Measurements from ENCODE around the gene CMBL.
"Not testable (repeated sequence)": the region's sequence is repeated elsewhere in the genome, so short reads cannot be mapped to it uniquely, and the experiment has no call there.

CMBL gene

DNA sequence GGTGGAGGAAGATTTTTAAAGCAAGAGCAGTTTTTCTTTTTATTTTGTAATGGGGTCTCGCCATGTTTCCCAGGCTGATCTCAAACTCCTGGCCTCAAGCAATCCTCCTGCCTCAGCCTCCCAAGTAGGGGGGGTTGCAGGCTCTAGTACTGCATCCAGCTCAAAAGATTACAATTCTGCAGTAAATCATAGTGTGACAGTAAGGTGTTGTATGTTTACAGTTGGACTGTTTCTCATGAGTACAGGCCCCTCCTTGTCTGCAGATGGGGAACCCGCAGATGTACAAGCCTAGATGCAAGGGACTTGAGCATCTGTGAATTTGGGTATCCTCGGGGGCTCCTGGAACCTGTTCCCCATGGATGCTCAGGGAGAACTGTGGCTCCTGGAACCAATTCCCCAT lies 54.3 kb downstream of the CMBL start:
- DNase-seq = no peak

DNA sequence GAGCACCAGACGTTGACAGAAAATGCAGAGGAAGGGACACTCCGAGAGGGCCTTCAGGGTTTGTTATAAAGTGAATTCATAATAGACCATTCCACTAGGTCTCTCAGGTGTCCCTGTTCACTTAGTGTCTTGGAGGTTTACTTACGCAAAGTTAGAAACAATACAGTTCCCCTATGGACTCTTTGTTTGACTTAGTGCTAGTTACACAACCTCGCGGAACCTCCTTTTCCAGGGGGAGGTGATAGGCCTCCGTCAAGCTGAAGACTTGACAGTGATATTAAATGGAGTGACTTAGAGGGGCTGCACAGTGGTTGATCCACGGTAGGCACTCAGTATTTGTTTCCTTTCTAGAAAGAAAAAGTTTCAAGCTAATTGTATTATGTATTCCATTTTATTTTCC lies 56.3 kb downstream of the CMBL start:
- DNase-seq = no peak

DNA sequence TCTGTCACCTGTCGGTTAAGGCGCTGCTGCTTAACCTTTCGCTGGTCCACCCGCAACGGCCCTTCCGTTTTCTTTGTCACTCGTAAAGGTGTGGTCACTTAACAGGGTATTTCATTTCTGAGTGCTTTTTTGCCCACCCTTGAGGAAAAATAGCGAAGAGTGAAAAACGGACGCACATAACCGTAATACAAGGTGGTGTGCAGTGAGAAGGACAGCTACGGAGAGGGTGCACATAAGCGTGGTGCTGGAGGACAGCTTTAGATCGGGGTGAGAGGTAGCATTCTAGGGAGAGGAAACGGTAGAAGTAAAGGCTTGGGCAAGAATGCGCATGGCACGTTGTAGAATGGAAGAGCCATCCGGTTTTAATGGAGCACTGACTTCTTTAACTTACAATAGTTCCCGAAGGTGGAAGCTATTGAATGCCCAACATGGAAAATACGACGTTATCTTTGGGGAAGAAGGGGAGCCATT lies 56.9 kb downstream of the CMBL start:
- DNase-seq = no peak

DNA sequence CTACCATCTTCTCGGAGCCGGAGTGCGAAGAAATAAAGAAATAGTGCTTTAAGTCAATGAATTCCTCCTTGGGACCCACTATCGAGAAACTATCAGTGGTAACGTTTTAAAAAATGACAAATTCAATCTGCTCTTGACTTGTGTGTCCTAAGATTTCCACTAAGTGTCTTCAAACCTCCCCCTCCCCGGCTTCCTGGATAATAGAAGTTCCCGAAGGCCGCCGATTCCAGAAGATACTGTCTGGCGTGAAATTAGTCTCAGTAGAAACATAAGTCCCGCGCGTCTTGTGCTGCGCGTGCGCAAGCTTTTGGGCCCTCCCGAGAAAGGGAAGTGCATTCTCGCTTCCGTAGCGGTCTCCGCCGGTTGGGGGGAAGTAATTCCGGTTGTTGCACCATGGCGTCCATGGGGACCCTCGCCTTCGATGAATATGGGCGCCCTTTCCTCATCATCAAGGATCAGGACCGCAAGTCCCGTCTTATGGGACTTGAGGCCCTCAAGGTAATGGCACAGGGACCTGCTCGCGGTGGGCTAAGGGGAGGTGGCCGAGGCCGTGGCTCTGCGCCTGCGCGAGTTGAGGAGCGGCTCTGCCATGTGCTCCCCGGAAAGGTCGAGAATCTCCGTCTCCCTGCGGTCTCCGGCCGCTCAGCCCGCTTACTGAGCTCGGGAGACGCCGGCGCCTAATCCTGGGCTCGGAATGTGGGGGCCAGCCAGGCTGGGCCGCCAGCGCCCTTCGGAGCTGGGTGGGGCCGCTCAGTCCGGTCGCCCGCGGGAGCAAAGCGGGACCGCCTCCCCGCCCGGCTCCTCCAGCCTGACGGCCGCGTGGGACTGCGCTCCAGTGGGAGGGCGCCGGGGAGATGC lies 57.5 kb downstream of the CMBL start, which contains the start of gene CCT5:
CCT5 (plus strand) TSS at position 333 of the 858 bp plus-strand sequence; CDS start at position 394, 61 bp downstream.
- DNase-seq = peak; percentile 95

DNA sequence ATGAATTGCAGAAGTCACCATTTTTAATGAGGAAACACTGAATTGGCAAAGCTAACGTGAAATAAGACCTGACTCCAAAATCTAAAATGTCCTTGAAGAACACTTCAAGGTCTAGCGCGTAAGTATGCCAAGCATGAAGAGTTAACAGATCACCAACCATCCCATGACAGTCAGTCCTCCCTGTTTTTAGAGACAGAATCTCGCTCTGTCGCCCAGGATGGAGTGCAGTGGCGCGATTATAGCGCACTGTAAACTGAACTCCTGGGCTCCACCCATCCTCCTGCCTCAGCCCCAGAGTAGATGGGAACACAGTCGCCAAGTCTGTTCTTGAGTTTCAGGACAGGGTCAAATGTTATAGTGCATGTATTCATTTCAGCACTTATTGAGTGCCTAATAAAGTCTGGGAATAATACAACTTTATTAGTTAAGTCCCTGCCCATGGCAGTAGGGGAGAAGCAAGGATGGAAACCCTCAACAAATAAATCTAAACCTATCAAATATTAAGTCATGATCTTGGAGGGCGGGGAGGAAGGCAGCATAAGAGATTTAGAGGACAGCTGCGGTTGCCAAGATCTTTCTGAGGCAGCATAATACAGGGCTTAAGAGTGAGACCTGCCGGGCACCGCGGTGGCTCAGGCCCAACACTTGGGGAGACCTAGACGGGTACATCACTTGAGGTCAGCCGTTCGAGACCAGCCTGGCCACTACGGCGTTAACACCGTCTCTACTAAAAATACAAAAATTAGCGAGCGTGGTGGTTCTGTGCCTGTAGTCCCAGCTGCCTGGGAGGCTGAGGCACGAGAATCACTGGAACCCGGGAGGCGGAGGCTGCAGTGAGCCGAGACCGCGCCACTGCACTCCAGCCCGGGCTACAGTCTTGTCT lies 59.1 kb downstream of the CMBL start:
- no peak for DNase-seq

DNA sequence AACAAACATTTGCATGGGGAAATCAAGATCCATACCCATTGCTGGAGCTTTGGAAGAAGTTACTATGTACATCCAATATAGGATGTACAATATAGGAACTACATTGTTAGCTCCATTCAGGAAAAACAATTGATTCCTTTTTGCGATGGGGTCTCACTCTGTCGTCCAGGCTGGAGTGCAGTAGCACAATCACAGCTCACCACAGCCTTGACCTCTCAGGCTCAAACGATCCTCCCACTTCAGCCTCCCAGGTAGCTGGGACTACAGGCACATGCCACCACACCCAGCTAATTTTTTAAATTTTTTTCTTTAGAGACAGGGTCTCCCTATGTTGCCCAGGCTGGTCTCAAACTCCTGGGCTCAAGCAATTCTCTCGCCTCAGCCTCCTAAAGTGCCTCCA lies 60.5 kb downstream of the CMBL start:
- not testable (repeated sequence) for DNase-seq

DNA sequence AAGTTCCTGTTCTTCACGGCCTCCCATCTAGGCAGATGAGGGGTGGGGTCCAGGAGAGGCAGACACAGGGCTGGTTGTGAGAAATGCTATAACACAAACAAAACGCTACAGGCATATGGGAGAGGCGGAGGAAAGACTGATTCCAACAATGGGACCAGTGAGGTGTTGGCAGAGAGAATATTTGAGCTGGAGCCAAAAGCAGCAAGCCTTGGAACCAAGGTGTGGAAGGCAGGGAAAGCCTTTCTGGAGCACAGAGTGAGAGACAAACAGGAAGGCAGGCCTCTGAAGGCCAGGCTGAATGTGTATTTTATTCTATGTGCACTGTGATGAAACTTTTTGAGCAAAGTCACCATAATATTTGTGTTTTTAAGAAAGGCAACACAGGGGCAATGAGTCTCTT lies 60.9 kb downstream of the CMBL start:
- no peak for DNase-seq

DNA sequence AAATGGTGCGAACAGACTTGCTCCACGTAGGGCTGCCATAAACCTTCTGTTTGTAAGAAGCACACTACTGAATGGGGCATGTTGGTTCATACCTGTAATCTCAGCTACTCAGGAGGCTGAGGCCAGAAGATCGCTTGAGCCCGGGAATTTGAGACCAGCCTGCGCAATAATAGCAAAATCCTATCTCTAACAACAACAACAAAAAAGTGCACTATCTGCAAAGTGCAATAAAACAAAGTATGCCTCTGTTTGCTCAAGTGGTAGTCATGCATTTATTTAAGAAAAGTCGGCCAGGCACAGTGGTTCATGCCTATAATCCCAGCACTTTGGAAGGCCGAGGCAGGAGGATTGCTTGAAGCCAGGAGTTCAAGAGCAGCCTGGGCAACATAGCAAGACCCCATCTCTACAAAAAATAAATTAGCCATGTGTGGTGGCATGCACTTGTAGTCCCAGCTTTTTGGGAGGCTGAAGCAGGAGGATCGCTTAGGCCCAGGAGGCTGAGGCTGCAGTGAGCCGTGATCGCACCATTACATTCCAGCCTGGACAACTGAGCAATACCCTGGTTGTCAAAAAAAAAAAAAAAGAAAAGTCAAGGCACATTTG lies 63.3 kb downstream of the CMBL start:
- no peak for DNase-seq

DNA sequence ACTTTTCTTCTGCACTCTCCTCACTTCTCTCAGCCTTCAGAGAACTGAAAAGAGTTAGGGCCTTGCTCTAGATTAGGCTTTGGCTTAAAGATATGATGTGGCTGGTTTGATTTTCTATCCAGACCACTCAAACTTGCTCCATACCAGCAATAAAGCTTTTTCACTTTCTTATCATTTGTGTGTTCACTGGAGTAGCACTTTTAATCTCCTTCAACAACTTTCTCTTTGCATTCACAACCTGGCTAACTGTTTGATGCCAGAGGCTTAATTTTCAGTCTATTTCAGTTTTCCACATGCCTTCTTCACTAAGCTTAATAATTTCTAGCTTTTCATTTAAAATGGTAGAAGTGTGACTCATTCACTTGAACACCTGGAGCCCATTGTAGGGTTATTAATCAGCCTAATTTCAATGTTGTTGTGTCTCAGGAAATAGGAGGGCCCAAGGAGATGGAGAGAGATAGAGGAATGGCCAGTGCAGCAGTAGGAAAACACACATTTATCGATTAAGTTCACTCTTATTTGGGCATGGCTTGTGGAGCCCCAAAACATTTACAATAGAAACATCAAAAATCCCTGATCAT lies 64.0 kb downstream of the CMBL start:
- DNase-seq = no peak

DNA sequence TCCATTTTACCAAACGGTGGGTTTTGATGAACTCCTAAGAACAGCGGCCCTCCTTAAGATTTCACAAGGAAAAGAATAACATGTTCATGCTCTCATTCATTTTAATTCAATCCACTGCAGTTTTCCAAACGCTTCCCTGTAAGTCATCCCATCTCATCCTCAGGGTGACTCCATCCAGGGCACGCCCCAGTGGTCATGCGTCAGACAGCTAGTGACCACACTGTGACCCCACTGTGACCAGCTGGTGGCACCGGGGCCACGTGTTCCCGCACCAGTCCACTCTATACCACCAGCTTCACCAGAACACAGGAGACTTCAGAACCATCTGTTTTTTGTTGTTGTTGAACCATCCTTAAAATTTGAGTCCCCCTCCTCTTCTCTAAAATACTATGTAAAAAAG lies 72.4 kb downstream of the CMBL start:
- no peak for DNase-seq

DNA sequence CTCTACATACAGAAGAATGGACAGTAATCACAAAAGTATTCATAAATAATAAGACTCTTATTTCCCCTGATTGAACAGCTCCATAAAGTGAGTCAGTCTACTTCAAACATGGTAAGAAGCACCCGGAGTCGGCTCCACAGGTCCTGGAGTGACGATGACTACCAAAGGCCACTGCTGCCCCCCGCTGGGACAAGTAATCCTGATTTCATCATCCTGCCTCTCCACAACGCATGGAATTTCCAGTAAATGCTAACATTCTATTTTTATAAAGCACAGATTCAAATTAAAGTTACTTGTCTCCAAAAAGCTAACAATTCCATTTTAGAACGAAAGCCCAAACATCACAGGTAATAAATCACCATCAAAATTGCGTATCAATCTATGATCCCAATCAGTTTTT lies 74.2 kb downstream of the CMBL start:
- DNase-seq = no peak

DNA sequence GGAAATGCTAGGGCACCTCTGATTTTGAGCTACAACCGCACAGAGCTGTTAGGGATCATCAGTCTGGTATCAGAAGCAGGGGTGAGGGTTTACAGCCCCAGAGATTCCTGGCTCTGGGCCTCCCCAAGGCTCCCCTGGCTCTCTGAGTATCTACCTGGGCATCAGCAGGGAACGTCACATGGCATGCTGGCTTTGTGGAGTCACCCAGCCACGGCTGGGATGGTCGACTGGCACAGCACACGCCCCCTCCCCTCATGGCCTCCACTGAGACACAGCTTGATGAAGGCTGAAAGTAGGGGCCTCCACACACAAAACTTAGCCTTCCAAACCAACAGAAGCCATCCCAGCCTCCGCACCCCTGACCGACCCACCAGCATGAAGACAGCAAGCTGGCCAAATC lies 74.7 kb downstream of the CMBL start:
- no peak for DNase-seq

DNA sequence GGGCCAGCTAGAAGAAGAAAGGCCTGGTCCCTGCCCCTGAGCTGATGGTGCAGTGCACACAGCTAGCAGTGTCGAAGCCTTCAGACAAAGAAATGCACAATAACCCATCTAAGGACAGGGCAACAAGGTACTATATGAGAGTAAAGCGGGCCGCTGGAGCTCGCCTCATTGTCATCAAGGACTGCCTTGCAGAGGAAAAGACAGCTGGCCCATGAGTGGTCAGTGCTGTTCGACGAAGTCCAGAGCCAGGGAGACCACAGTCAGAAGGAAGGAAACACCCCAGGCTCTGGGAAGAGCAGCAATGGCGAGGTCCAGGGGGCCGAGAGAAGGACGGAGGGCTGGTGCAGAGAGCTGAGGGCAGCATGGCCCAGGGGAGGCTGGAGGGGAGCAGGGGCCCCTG lies 75.3 kb downstream of the CMBL start:
- DNase-seq = no peak

DNA sequence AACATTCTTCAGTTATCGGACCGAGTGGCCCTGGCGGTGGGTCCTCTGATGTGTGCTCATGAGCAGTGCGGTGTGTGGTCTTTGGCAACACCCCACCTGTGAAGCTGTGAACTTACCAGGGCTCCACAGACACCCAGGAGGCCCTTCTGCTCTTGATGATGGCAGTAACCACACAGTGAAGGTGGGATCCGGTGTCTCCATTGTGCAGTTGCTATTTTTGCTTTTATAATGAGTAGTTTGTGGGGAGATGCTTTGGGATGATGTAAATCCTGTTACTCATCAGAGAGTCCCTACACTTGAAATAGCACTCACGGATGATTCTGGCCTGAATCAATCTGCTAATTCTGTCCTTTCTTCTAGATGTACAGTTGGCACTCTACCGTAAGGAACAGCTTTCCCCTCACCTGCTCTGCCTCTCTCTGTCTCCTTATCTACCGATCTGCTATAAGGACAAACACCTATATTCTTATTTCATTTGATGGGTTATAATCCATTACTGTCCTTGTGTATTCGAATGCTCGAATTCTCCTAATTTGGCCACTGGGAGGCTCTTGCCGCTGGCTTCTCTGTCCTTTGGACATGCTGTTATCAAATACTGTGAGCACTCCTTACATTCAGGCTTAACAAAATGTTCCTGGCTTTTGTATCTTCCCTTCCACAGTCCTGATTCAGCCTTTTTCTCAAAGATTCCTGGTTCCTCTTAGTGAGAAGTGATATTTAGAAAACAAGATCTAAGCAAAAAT lies 78.2 kb downstream of the CMBL start:
- no peak for DNase-seq

DNA sequence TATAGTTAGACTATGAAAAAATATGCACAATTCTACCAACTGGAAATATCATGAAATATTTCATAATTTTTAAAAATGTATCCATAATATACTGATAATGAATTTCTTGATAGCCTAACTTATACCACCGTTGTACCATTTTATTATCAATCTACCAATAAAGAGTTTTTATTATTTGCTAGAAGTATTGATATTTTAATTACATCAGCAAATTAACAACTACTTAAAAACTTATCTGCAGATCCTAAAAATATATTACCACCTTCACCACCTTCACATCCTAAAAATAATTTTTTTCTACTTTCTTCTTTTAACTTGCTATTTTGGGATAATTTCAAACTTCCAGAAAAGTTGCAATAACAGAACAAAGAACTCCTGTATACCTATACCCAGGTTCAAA lies 79.4 kb downstream of the CMBL start:
- DNase-seq = no peak
